ENCODE results near the gene UBXN11. TPM values are rescaled to one million over a fixed set of nuclear protein-coding genes. Genes with fewer than 3 reads are reported as not detected.

The UBXN11 gene
- total RNA-seq, 1 experiment from 2014 or later: 12.5 TPM

DNA sequence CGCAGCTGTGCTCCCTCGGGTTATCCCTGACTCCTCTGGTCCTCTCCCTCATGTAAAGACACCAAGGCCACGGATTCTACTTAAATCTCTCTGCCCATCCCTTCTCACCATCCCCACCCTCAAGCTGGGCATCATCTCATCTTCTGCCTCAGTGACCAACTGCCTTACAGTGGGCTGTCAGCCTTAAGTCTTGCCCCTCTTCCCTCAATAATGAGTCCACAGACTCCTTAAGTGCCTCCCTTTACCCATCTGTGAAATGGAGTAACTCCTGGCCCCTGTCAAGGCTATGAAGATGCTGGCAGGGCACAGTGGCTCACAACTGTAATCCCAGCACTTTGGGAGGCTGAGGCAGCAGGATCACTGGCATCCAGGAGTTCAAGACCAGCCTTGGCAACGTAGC lies 14.5 kb downstream of the UBXN11 start:
- CTCF ChIA-PET: no interaction called here
- Mint-ChIP-seq H3K4me1 (ENCODE audit: low read depth, unreplicated experiment) (no peaks in the 10 kb centered on the region), H3K27ac (ENCODE audit: unreplicated experiment) (no peak overlapping the region), H3K4me3 (ENCODE audit: unreplicated experiment) (no peak overlapping the region), H3K36me3 (ENCODE audit: insufficient read depth, unreplicated experiment) (peaks cover 4% of the 10 kb centered on the region), H3K27me3 (ENCODE audit: insufficient read depth, unreplicated experiment) (no peaks in the 10 kb centered on the region), H3K9me3 (ENCODE audit: unreplicated experiment) (no peaks in the 10 kb centered on the region)
- no peak for TF ChIP-seq CTCF (IDR thresholded peaks at IDR 0.05; ENCODE audit: insufficient read depth in 1 of 2, low read depth in 1 of 2, low read length in 1 of 2, severe bottlenecking in 1 of 2, unreplicated experiment in 1 of 2)
- intact Hi-C loops (cut with micrococcal nuclease; ENCODE audit: unreplicated experiment): no loop called here
- no TSS peak for BruUV-seq (replicated peaks)
- DNase-seq: no peak
- Histone ChIP-seq H3K27me3 (replicated peaks; ENCODE audit: control insufficient read depth, insufficient read depth, low read length) (no peaks in the 10 kb centered on the region), H3K9me3 (no peaks in the 10 kb centered on the region), H3K36me3 (ENCODE audit: control insufficient read depth, insufficient read depth, low read length) (no peaks in the 10 kb centered on the region), H3K4me1 (no peaks in the 10 kb centered on the region), H3K4me3 (ENCODE audit: low read depth, low read length) (no peak overlapping the region)
- POLR2A ChIA-PET: no interaction called here

GRCh38 chr1:26291433-26291832 lies 15.0 kb downstream of the UBXN11 start:
- CTCF ChIA-PET: no interaction called here
- TF ChIP-seq CTCF (IDR thresholded peaks at IDR 0.05; ENCODE audit: insufficient read depth in 1 of 2, low read depth in 1 of 2, low read length in 1 of 2, severe bottlenecking in 1 of 2, unreplicated experiment in 1 of 2): no peak
- Histone ChIP-seq H3K27me3 (replicated peaks; ENCODE audit: control insufficient read depth, insufficient read depth, low read length) (no peaks in the 10 kb centered on the region), H3K9me3 (no peaks in the 10 kb centered on the region), H3K36me3 (ENCODE audit: control insufficient read depth, insufficient read depth, low read length) (no peaks in the 10 kb centered on the region), H3K4me1 (no peaks in the 10 kb centered on the region), H3K4me3 (ENCODE audit: low read depth, low read length) (no peak overlapping the region)
- H3K4me1 Mint-ChIP-seq (ENCODE audit: low read depth, unreplicated experiment): no peaks in the 10 kb centered on the region
- H3K4me3 Mint-ChIP-seq (ENCODE audit: unreplicated experiment): no peak overlapping the region
- intact Hi-C loops (cut with micrococcal nuclease; ENCODE audit: unreplicated experiment): no loop called here
- POLR2A ChIA-PET: no interaction called here
- BruUV-seq (replicated peaks): no TSS peak
- no peak overlapping the region for H3K27ac Mint-ChIP-seq (ENCODE audit: unreplicated experiment)
- DNase-seq: no peak
- H3K27me3 Mint-ChIP-seq (ENCODE audit: insufficient read depth, unreplicated experiment): no peaks in the 10 kb centered on the region
- peaks cover 4% of the 10 kb centered on the region for H3K36me3 Mint-ChIP-seq (ENCODE audit: insufficient read depth, unreplicated experiment)
- no peaks in the 10 kb centered on the region for H3K9me3 Mint-ChIP-seq (ENCODE audit: unreplicated experiment)

DNA sequence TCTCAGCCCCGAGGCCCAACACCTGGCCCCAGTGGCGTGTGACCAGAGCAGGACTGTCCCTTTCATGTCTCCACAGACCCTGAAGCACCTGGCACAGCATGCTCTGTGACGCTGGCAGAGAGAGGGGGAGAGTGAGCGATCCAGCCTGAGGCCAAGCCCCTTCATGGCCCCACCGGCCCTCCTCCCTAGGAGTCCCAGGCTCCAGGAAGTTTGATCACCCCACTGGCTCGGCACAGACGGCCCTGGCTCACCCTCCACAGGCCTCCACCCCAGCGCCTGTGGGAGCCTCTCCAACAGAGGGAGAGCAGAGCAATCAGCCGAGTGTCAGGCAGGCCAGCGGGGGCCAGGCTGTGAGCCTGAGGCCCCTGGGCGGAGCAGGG lies 15.6 kb downstream of the UBXN11 start:
- no peaks in the 10 kb centered on the region for H3K4me1 ChIP-seq
- Mint-ChIP-seq H3K4me3 (ENCODE audit: unreplicated experiment) (no peak overlapping the region), H3K9me3 (ENCODE audit: unreplicated experiment) (no peaks in the 10 kb centered on the region), H3K27ac (ENCODE audit: unreplicated experiment) (no peak overlapping the region), H3K27me3 (ENCODE audit: insufficient read depth, unreplicated experiment) (no peaks in the 10 kb centered on the region), H3K4me1 (ENCODE audit: low read depth, unreplicated experiment) (no peaks in the 10 kb centered on the region), H3K36me3 (ENCODE audit: insufficient read depth, unreplicated experiment) (peaks cover 4% of the 10 kb centered on the region)
- TF ChIP-seq CTCF (IDR thresholded peaks at IDR 0.05; ENCODE audit: insufficient read depth in 1 of 2, low read depth in 1 of 2, low read length in 1 of 2, severe bottlenecking in 1 of 2, unreplicated experiment in 1 of 2): no peak
- no peaks in the 10 kb centered on the region for H3K36me3 ChIP-seq (ENCODE audit: control insufficient read depth, insufficient read depth, low read length)
- DNase-seq: no peak
- BruUV-seq (replicated peaks): no TSS peak
- no peak overlapping the region for H3K4me3 ChIP-seq (ENCODE audit: low read depth, low read length)
- H3K9me3 ChIP-seq: no peaks in the 10 kb centered on the region
- H3K27me3 ChIP-seq (replicated peaks; ENCODE audit: control insufficient read depth, insufficient read depth, low read length): no peaks in the 10 kb centered on the region
- CTCF ChIA-PET: no interaction called here
- intact Hi-C loops (cut with micrococcal nuclease; ENCODE audit: unreplicated experiment): no loop called here
- POLR2A ChIA-PET: no interaction called here
